Suprapubic skin (tissue), 3 donors: ENCODE data around the gene TCTA.

Experiments used
- EP300 ChIP-seq: sonication (generic); formaldehyde crosslinking; IDR thresholded peaks from one replicate; pipeline ENCODE4 v1.6.1; 2017; ENCODE audit warnings: antibody characterized with exemption
- TF ChIP-seq, protein P1 (sequence below), 2 donors: fragments of 200-600 bp in 1 of 2; fragments of 450-650 bp in 1 of 2; sonication (generic) in 1 of 2; IDR thresholded peaks; one replicate each; pipeline ENCODE4 v1.5.1; 2016 to 2019; ENCODE audit warnings: antibody characterized with exemption in 2 of 2, mild to moderate bottlenecking in 1 of 2, moderate library complexity in 1 of 2

DNA sequence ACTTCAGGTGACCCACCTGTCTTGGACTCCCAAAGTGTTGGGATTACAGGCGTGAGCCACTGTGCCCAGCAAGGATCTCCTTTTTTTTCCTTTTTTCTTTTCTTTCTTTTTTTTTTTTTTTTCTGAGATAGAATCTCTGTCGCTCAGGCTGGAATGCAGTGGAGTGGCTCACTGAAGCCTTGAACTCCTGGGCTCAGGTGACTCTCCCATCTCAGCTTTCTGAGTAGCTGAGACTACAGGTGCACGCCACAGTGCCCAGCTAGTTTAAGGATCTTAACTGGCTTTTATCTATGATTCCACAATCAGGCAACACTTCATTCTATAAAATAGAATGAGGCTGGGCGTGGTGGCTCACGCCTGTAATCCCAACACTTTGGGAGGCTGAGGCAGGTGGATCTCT lies 33.2 kb downstream of the TCTA start:
- TF ChIP-seq, protein P1, sequence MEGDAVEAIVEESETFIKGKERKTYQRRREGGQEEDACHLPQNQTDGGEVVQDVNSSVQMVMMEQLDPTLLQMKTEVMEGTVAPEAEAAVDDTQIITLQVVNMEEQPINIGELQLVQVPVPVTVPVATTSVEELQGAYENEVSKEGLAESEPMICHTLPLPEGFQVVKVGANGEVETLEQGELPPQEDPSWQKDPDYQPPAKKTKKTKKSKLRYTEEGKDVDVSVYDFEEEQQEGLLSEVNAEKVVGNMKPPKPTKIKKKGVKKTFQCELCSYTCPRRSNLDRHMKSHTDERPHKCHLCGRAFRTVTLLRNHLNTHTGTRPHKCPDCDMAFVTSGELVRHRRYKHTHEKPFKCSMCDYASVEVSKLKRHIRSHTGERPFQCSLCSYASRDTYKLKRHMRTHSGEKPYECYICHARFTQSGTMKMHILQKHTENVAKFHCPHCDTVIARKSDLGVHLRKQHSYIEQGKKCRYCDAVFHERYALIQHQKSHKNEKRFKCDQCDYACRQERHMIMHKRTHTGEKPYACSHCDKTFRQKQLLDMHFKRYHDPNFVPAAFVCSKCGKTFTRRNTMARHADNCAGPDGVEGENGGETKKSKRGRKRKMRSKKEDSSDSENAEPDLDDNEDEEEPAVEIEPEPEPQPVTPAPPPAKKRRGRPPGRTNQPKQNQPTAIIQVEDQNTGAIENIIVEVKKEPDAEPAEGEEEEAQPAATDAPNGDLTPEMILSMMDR (IDR thresholded peaks at IDR 0.05), result no peak
- no peak for TF ChIP-seq EP300
